Measurements from ENCODE around the gene BCLAF1. TPM values are rescaled to one million over a fixed set of nuclear protein-coding genes. Genes with fewer than 3 reads are reported as not detected.
"Not testable (repeated sequence)": the region's sequence is repeated elsewhere in the genome, so short reads cannot be mapped to it uniquely, and the experiment has no call there.

BCLAF1 gene
- total RNA-seq, 4 donors from 2014 or later = 69.7 to 90.1 (median 75.4) TPM

DNA sequence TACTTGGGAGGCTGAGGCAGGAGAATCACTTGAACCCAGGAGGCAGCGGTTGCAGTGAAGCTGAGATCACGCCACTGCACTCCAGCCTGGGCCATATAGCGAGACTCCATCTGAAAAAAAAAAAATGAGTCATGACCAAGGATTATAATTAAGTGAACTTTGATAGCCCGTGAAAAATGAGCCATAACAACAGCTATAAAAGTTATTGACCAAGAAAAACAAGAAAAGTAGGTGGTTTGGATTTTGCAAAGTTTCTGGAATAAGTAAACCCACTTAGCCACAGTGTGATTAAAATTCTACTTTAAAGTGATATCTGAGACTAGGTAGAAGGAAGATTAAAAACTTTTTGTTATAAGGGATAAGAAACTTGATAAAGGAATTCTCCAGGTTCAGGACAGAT lies 25.9 kb upstream of the BCLAF1 start:
- no peak overlapping the region for H3K4me3 ChIP-seq

GRCh38 chr6:136312975-136313374 lies 23.3 kb upstream of the BCLAF1 start:
- no peaks in the 10 kb centered on the region for H3K9me3 ChIP-seq
- TF ChIP-seq POLR2AphosphoS5 (IDR thresholded peaks at IDR 0.05) = no peak
- TF ChIP-seq EP300 (IDR thresholded peaks at IDR 0.05) = no peak
- TF ChIP-seq POLR2A (IDR thresholded peaks at IDR 0.05; ENCODE audit: low read depth) = no peak
- TF ChIP-seq CTCF (IDR thresholded peaks at IDR 0.05) = no peak
- no peak overlapping the region for H3K27ac ChIP-seq (replicated peaks in 1 of 4)
- H3K4me3 ChIP-seq = no peak overlapping the region
- no peaks in the 10 kb centered on the region for H3K27me3 ChIP-seq
- 85% methylated on average over 3 of the region's 3 CpGs for WGBS
- no peak for DNase-seq (ENCODE audit: extremely low spot score)
- no peaks in the 10 kb centered on the region for H3K4me1 ChIP-seq
- intact Hi-C loops (cut with DNase I) = no loop called here
- H3K36me3 ChIP-seq = no peaks in the 10 kb centered on the region

More for the DNA sequence above, 25.9 kb upstream of the BCLAF1 start:
- TF ChIP-seq EP300 (IDR thresholded peaks at IDR 0.05) (no peak), CTCF (IDR thresholded peaks at IDR 0.05) (no peak), POLR2A (IDR thresholded peaks at IDR 0.05; ENCODE audit: low read depth) (no peak), POLR2AphosphoS5 (IDR thresholded peaks at IDR 0.05) (no peak)
- Histone ChIP-seq H3K27ac (replicated peaks in 1 of 4) (no peak overlapping the region), H3K36me3 (no peaks in the 10 kb centered on the region), H3K9me3 (no peaks in the 10 kb centered on the region), H3K4me1 (no peaks in the 10 kb centered on the region), H3K27me3 (no peaks in the 10 kb centered on the region)
- intact Hi-C loops (cut with DNase I) = loop anchor here (5.0 kb wide), 2 partner anchors 33 to 808 kb away; no protein-coding TSS in a partner anchor
- WGBS = 94% methylated on average over 4 of the region's 4 CpGs
- DNase-seq (ENCODE audit: extremely low spot score) = no peak

DNA sequence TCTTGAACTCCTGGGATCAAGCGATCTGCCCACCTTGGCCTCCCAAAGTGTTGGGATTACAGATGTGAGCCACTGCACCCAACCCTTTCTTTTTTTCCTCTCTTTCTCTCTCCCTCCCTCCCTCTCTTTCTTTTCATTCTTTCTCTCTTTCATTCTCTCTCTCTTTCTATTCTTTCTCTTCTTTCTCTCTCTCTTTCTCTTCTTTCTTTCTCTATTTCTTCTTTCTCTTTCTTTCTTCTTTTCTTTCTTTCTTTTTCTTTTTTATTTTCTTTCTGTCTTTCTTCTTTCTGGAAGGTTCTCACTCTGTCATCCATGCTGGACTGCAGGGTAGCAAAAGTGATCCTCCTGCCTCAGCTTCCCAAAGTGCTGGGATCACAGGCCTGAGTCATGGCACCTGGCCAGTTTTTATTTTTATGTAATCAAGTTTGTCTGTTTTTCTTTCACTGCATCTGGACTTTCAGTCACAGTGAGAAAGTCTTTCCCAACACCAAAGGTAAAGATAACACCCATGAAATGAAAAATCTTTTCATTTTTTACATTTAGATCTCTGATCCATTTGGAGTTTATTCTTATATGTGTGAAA lies 20.2 kb upstream of the BCLAF1 start:
- Histone ChIP-seq H3K27me3 (no peaks in the 10 kb centered on the region), H3K9me3 (no peaks in the 10 kb centered on the region), H3K27ac (replicated peaks in 1 of 4) (no peak overlapping the region), H3K36me3 (no peaks in the 10 kb centered on the region), H3K4me1 (peaks cover 0 to 6% (median 0%) of the 10 kb centered on the region in 4 donors), H3K4me3 (no peak overlapping the region)
- TF ChIP-seq EP300 (IDR thresholded peaks at IDR 0.05) (no peak), POLR2AphosphoS5 (IDR thresholded peaks at IDR 0.05) (no peak), CTCF (IDR thresholded peaks at IDR 0.05) (no peak), POLR2A (IDR thresholded peaks at IDR 0.05; ENCODE audit: low read depth) (no peak)
- 100% methylated on average over 1 of the region's 1 CpG for WGBS
- no peak for DNase-seq (ENCODE audit: extremely low spot score)
- intact Hi-C loops (cut with DNase I) = no loop called here

DNA sequence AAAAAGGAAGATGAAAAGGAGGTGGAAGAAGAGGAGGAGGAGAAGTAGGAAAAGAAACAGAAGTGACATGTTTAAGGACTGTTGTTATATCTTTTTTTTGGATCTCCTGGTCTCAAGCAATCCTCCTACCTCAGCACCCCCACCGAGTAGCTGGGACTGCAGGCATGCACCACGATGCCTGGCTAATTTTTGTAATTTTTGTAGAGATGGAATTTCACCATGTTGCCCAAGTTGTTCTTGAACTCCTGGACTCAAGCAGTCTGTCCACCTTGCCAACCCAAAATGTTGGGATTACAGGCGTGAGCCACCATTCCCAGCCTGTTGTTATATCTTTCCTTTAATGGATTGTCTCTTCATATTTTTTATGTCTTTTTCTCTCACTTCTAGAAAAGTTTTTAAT lies 19.5 kb upstream of the BCLAF1 start:
- TF ChIP-seq CTCF (IDR thresholded peaks at IDR 0.05) (no peak), EP300 (IDR thresholded peaks at IDR 0.05) (no peak), POLR2AphosphoS5 (IDR thresholded peaks at IDR 0.05) (no peak), POLR2A (IDR thresholded peaks at IDR 0.05; ENCODE audit: low read depth) (no peak)
- Histone ChIP-seq H3K9me3 (no peaks in the 10 kb centered on the region), H3K4me1 (peaks cover 0 to 6% (median 0%) of the 10 kb centered on the region in 4 donors), H3K27ac (replicated peaks in 1 of 4) (no peak overlapping the region), H3K27me3 (no peaks in the 10 kb centered on the region), H3K4me3 (no peak overlapping the region), H3K36me3 (no peaks in the 10 kb centered on the region)
- 91% methylated on average over 3 of the region's 3 CpGs for WGBS
- intact Hi-C loops (cut with DNase I) = no loop called here
- no peak for DNase-seq (ENCODE audit: extremely low spot score)

DNA sequence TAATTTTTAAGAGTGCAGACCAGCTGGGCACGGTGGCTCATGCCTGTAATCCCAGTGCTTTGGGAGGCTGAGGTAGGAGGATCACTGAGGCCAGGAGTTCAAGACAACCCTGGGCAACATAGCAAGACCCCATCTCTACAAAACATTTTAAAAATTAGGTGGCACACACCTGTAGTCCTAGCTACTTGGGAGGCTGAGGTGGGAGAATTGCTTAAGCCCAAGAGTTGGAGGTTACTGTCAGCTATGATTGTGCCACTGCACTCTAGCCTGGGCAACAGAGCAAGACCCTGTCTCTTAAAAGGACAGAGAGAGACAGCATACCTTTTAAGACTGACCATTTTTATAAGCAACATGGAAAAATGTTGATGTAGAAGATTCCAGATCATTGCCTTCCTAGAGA lies 18.8 kb upstream of the BCLAF1 start:
- H3K4me3 ChIP-seq; H3K27ac ChIP-seq (replicated peaks in 1 of 4); H3K9me3 ChIP-seq; H3K27me3 ChIP-seq; DNase-seq (ENCODE audit: extremely low spot score); H3K4me1 ChIP-seq; H3K36me3 ChIP-seq; intact Hi-C loops (cut with DNase I): not testable (repeated sequence)
- WGBS = 100% methylated on average over 1 of the region's 1 CpG
